ENCODE data around the gene CHD2. TPM values are rescaled to one million over a fixed set of nuclear protein-coding genes. Genes with fewer than 3 reads are reported as not detected.
"Not testable (repeated sequence)": the region's sequence is repeated elsewhere in the genome, so short reads cannot be mapped to it uniquely, and the experiment has no call there.

Gene CHD2
- total RNA-seq, 1 donor from 2014 or later = 89.9 TPM

- DNase-seq (ENCODE audit: extremely low spot score, unreplicated experiment) = no peak
- TF ChIP-seq CTCF (IDR thresholded peaks at IDR 0.05) = no peak
- peak overlapping the region; percentile 100 for H3K27ac Mint-ChIP-seq (ENCODE audit: unreplicated experiment)
- peaks cover 86% of the 10 kb centered on the region for H3K4me1 Mint-ChIP-seq (ENCODE audit: unreplicated experiment)
- peak overlapping the region; percentile 5 for H3K4me3 Mint-ChIP-seq (ENCODE audit: unreplicated experiment)
- peaks cover 20% of the 10 kb centered on the region for H3K36me3 Mint-ChIP-seq (ENCODE audit: unreplicated experiment)
- no peaks in the 10 kb centered on the region for H3K27me3 Mint-ChIP-seq (ENCODE audit: unreplicated experiment)
- no peaks in the 10 kb centered on the region for H3K9me3 Mint-ChIP-seq (ENCODE audit: unreplicated experiment)
Observed at GRCh38 chr15:92914768-92915221, 14.7 kb downstream of the CHD2 start.

- H3K4me1 Mint-ChIP-seq (ENCODE audit: unreplicated experiment) = peaks cover 85% of the 10 kb centered on the region
- no peak for DNase-seq (ENCODE audit: extremely low spot score, unreplicated experiment)
- no peaks in the 10 kb centered on the region for H3K9me3 Mint-ChIP-seq (ENCODE audit: unreplicated experiment)
- no peaks in the 10 kb centered on the region for H3K27me3 Mint-ChIP-seq (ENCODE audit: unreplicated experiment)
- peaks cover 20% of the 10 kb centered on the region for H3K36me3 Mint-ChIP-seq (ENCODE audit: unreplicated experiment)
- H3K27ac Mint-ChIP-seq (ENCODE audit: unreplicated experiment) = peak overlapping the region; percentile 100
- H3K4me3 Mint-ChIP-seq (ENCODE audit: unreplicated experiment) = peak overlapping the region; percentile 18
- TF ChIP-seq CTCF (IDR thresholded peaks at IDR 0.05) = no peak
Observed at GRCh38 chr15:92915766-92916435, 15.8 kb downstream of the CHD2 start.

GRCh38 chr15:92917598-92918407 is 17.7 kb downstream of the CHD2 start:
- Mint-ChIP-seq H3K27ac (ENCODE audit: unreplicated experiment) (peak overlapping the region; percentile 100), H3K4me1 (ENCODE audit: unreplicated experiment) (peaks cover 87% of the 10 kb centered on the region), H3K9me3 (ENCODE audit: unreplicated experiment) (no peaks in the 10 kb centered on the region), H3K27me3 (ENCODE audit: unreplicated experiment) (no peaks in the 10 kb centered on the region), H3K36me3 (ENCODE audit: unreplicated experiment) (peaks cover 13% of the 10 kb centered on the region), H3K4me3 (ENCODE audit: unreplicated experiment) (peak overlapping the region; percentile 30)
- TF ChIP-seq CTCF (IDR thresholded peaks at IDR 0.05) = peak; percentile 91
- peak; percentile 94 for DNase-seq (ENCODE audit: extremely low spot score, unreplicated experiment)

GRCh38 chr15:92918881-92919280 is 18.8 kb downstream of the CHD2 start:
- peaks cover 14% of the 10 kb centered on the region for H3K36me3 Mint-ChIP-seq (ENCODE audit: unreplicated experiment)
- peak overlapping the region; percentile 17 for H3K27ac Mint-ChIP-seq (ENCODE audit: unreplicated experiment)
- H3K4me1 Mint-ChIP-seq (ENCODE audit: unreplicated experiment) = peaks cover 79% of the 10 kb centered on the region
- DNase-seq (ENCODE audit: extremely low spot score, unreplicated experiment); H3K4me3 Mint-ChIP-seq (ENCODE audit: unreplicated experiment); H3K27me3 Mint-ChIP-seq (ENCODE audit: unreplicated experiment); H3K9me3 Mint-ChIP-seq (ENCODE audit: unreplicated experiment): not testable (repeated sequence)

GRCh38 chr15:92920595-92921161 is 20.6 kb downstream of the CHD2 start:
- Mint-ChIP-seq H3K27me3 (ENCODE audit: unreplicated experiment) (no peaks in the 10 kb centered on the region), H3K27ac (ENCODE audit: unreplicated experiment) (peak overlapping the region; percentile 33), H3K4me3 (ENCODE audit: unreplicated experiment) (no peak overlapping the region)

More at GRCh38 chr15:92920595-92921161, 20.6 kb downstream of the CHD2 start:
- Mint-ChIP-seq H3K4me1 (ENCODE audit: unreplicated experiment) (peaks cover 63% of the 10 kb centered on the region), H3K9me3 (ENCODE audit: unreplicated experiment) (no peaks in the 10 kb centered on the region), H3K36me3 (ENCODE audit: unreplicated experiment) (peaks cover 32% of the 10 kb centered on the region)
- TF ChIP-seq CTCF (IDR thresholded peaks at IDR 0.05) = no peak
- no peak for DNase-seq (ENCODE audit: extremely low spot score, unreplicated experiment)

All from osteocyte (in vitro differentiated cells).